Right atrium auricular region (tissue), 2 donors: Measurements from ENCODE around the gene RPL11. TPM values are rescaled to one million over a fixed set of nuclear protein-coding genes. Genes with fewer than 3 reads are reported as not detected.

ENCODE experiments used
- DNase-seq: peaks from one replicate; pipeline ENCODE4 v3.0.0-alpha.2; 2019; ENCODE audit warnings: low spot score
- H3K27ac ChIP-seq, 2 donors: fragments of 200-600 bp; sonication (generic); 1 replicate in 1 of 2; 2 replicates in 1 of 2; pipeline ENCODE4 v1.5.1; 2016 to 2019
- H3K27me3 ChIP-seq, 2 donors: fragments of 200-600 bp; sonication (generic); one replicate each; pipeline versions ENCODE4 v1.5.1 to v1.6.0; 2017 to 2019
- H3K36me3 ChIP-seq: fragments of 200-600 bp; sonication (generic); one replicate; pipeline ENCODE4 v1.5.1; 2016
- H3K4me1 ChIP-seq, 2 donors: fragments of 200-600 bp; sonication (generic); one replicate each; pipeline versions ENCODE4 v1.5.1 to v1.6.0; 2017 to 2019
- H3K4me3 ChIP-seq, 2 donors: fragments of 200-600 bp; sonication (generic); 1 replicate in 1 of 2; 2 replicates in 1 of 2; pipeline ENCODE4 v1.5.1; 2017 to 2019; ENCODE audit warnings: mild to moderate bottlenecking in 1 of 2, moderate library complexity in 1 of 2
- H3K9me3 ChIP-seq, 2 donors: fragments of 200-600 bp; sonication (generic); one replicate each; pipeline ENCODE4 v1.5.1; 2019
- total RNA-seq, 2 donors: library from RNA; depleted of rRNA; stranded (reverse); fragments of >200 nt; gene quantifications; one replicate each; pipeline ENCODE4 v1.1.0, GENCODE V29; 2016
- TF ChIP-seq, protein P1 (sequence below), 2 donors: fragments of 200-600 bp; sonication (generic); IDR thresholded peaks; one replicate each; pipeline ENCODE4 v1.5.1; 2019; ENCODE audit warnings: antibody characterized with exemption in 2 of 2

The RPL11 gene
- total RNA-seq, 2 donors from 2014 or later: 391 to 585 TPM

DNA sequence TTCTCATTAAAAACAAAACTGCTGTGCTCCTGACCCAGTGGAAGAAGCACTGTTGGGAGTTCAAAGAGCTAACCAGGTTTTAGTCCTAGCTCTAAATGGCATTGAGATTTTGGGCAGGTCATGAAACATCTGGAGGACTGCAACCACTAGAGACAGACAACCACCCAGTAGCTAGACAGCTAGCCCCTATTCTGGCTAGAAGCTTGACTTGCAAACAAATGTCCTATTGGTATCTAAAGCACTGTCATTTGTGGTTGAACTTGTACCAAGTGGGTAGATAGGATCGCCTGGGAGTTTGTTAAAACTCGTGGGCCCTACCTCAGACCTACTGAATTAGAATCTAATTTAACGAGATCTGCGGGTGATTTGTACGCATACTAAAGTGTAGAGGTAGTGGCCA lies 6.9 kb downstream of the RPL11 start:
- no peaks in the 10 kb centered on the region for H3K27me3 ChIP-seq
- no peak overlapping the region for H3K27ac ChIP-seq
- H3K9me3 ChIP-seq: no peaks in the 10 kb centered on the region
- H3K36me3 ChIP-seq: peaks cover 78% of the 10 kb centered on the region
- H3K4me3 ChIP-seq: no peak overlapping the region
- no peak for DNase-seq
- peaks cover 0 to 39% of the 10 kb centered on the region in 2 donors for H3K4me1 ChIP-seq
- TF ChIP-seq, protein P1, sequence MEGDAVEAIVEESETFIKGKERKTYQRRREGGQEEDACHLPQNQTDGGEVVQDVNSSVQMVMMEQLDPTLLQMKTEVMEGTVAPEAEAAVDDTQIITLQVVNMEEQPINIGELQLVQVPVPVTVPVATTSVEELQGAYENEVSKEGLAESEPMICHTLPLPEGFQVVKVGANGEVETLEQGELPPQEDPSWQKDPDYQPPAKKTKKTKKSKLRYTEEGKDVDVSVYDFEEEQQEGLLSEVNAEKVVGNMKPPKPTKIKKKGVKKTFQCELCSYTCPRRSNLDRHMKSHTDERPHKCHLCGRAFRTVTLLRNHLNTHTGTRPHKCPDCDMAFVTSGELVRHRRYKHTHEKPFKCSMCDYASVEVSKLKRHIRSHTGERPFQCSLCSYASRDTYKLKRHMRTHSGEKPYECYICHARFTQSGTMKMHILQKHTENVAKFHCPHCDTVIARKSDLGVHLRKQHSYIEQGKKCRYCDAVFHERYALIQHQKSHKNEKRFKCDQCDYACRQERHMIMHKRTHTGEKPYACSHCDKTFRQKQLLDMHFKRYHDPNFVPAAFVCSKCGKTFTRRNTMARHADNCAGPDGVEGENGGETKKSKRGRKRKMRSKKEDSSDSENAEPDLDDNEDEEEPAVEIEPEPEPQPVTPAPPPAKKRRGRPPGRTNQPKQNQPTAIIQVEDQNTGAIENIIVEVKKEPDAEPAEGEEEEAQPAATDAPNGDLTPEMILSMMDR (IDR thresholded peaks at IDR 0.05): no peak

DNA sequence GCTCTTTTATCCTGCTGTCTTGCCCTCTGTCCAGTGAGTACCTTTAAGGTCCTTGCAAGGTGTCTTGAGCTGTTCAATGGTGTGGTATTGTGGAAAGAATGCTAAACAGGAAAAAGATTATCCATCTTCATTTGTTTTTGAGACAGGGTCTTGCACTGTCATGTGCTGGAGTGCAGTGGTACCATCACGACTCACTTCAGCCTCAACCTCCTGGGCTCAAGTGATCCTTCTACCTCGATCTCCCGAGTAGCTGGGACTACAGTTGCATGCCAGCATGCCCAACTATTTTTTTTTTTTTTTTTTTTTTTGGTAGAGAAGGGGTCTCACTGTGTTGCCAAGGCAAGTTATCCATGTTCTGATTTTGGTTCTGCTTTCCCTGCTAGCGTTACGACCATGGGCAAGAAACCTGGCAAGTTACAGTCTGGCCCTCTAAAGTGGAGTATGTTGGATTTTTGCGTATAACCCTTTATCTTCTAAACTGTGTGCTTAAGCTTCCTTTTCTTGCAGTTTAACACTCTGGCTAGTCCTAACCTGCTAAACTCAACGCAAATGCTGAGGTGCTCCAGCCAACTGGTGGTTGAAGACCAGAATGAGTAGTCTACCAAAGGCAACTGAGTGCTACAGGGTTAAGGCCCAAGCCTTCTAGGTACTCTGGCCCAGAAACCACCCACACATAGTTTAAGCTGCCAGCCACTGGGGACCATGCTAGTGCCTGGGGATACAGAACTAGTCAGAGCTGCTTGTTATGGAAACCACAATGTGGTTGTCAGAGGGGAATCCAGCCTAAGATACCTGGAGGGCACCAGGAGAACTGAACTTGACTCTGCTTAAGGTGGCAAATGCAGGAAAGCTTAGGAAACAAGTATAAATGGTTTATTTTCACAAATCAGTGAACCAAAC lies 7.9 kb downstream of the RPL11 start:
- Histone ChIP-seq H3K4me3 (no peak overlapping the region), H3K4me1 (peaks cover 0 to 29% of the 10 kb centered on the region in 2 donors), H3K9me3 (no peaks in the 10 kb centered on the region), H3K27me3 (no peaks in the 10 kb centered on the region), H3K36me3 (peaks cover 67% of the 10 kb centered on the region), H3K27ac (no peak overlapping the region)
- no peak for DNase-seq
- TF ChIP-seq, protein P1 (IDR thresholded peaks at IDR 0.05): no peak

DNA sequence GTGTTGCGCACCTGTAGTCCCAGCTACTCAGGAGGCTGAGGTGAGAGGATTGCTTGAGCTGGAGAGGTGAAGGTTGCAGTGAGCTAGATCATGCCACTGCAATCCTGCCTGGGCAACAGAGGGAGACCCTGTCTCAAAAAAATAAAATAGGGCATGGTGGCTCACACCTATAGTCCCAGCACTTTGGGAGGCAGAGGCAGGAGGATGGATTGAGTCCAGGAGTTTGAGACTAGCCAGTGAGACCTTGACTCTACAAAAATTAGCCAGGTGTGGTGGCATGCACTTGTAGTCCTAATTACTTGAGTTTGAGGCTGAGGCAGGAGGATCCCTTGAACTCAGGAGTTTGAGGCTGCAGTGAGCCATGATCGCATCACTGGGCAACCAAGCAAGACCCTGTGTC lies 9.7 kb downstream of the RPL11 start:
- Histone ChIP-seq H3K27me3 (no peaks in the 10 kb centered on the region), H3K9me3 (no peaks in the 10 kb centered on the region), H3K27ac (no peak overlapping the region), H3K4me3 (no peak overlapping the region), H3K36me3 (peaks cover 58% of the 10 kb centered on the region), H3K4me1 (peaks cover 0 to 11% of the 10 kb centered on the region in 2 donors)
- no peak for DNase-seq
- TF ChIP-seq, protein P1 (IDR thresholded peaks at IDR 0.05): no peak

DNA sequence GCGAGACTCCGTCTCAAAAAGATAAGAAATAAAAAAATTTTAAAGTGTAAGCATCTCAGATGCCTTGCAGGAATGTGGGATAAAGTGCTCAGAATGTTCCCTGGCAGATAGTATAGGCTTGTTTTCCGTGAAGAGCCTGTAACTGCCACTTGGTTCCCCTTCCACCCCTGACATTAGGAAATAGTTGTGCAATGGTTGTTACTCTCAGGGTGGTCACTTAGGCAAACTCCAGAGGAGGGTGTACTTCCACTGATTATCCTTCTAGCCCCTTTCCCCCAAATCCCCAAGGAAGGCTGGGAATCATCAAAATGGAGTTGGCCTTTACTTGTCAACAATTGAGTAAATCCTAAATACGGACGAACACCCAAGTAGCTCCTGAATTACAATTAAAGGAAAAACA lies 10.4 kb downstream of the RPL11 start:
- H3K36me3 ChIP-seq: peaks cover 56% of the 10 kb centered on the region
- TF ChIP-seq, protein P1 (IDR thresholded peaks at IDR 0.05): no peak

DNA sequence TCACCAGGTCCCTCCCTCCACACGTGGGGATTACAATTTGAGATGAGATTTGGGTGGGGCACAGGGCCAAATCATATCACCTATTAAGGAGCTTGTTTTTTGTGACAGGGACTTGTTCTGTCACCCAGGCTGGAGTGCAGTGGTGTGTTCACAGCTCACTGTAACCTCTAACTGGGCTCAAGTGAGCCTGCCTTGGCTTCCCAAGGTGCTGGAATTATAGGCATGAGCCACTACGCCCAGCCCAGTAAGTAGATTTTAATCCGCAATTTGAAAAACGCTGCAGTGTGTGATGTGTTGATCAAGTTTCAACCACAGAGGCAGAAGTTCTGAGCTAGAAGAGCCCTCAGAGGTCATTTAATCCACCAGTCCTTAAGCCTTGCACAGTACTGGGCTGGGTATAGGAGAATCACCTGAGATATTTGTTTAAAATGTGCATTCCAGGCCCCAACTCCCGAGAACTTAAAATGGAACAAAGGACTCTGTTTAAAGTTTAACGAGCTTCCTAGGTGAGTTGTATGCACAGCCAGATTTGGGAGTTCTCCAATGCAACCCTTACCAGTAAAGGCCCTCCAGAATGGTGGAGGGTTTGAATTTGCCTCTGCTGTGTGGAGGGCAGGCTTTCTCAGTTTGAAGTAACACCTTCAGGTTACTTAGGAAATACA lies 13.4 kb downstream of the RPL11 start:
- no peaks in the 10 kb centered on the region for H3K4me1 ChIP-seq
- DNase-seq: no peak
- H3K9me3 ChIP-seq: no peaks in the 10 kb centered on the region
- no peaks in the 10 kb centered on the region for H3K27me3 ChIP-seq
- H3K27ac ChIP-seq: no peak overlapping the region
- H3K36me3 ChIP-seq: peaks cover 27% of the 10 kb centered on the region
- TF ChIP-seq, protein P1 (IDR thresholded peaks at IDR 0.05): no peak
- no peak overlapping the region for H3K4me3 ChIP-seq

More for the DNA sequence above, 10.4 kb downstream of the RPL11 start:
- no peaks in the 10 kb centered on the region for H3K9me3 ChIP-seq
- peaks cover 0 to 5% of the 10 kb centered on the region in 2 donors for H3K4me1 ChIP-seq
- no peak overlapping the region for H3K4me3 ChIP-seq
- H3K27ac ChIP-seq: no peak overlapping the region
- no peak for DNase-seq
- H3K27me3 ChIP-seq: no peaks in the 10 kb centered on the region
